ENCODE measurements around the gene PTPA. TPM values are rescaled to one million over a fixed set of nuclear protein-coding genes. Genes with fewer than 3 reads are reported as not detected.
A peak's percentile ranks its signal among the peaks of the same experiment; 100 is the strongest.

The PTPA gene
- total and polyA plus RNA-seq, 9 of the 15 experiments (the other 6 are each of a cell fraction or from before 2014, with no cell fraction given) = 1.7 to 121 (median 72.6) TPM

GRCh38 chr9:129143031-129143927, 32.1 kb downstream of the PTPA start (continued):
- 0 out of 4 replicates have a peak, but pooled peaks of 1 of the 2 experiments have one; percentile 38 for TF ChIP-seq TEAD1 (CRISPR knock-in tag; IDR thresholded peaks at IDR 0.05)

- Histone ChIP-seq H3K36me3 (ENCODE audit: control insufficient read depth, insufficient read depth, low read length) (peaks cover 58% of the 10 kb centered on the region; the same call in 2 of the 3 replicates), H3K9me1 (ENCODE audit: control insufficient read depth, insufficient read depth, low read length) (no peaks in the 10 kb centered on the region), H2AFZ (ENCODE audit: low read depth, low read length) (no peak overlapping the region), H3K79me2 (ENCODE audit: control insufficient read depth, insufficient read depth, low read length) (peaks cover 17% of the 10 kb centered on the region), H3K9me3 (replicated peaks; ENCODE audit: control insufficient read depth, insufficient read depth, low read depth, low read length) (no peaks in the 10 kb centered on the region), H3K27me3 (ENCODE audit: control insufficient read depth in 2 of 2, insufficient read depth in 2 of 2, low read length in 2 of 2) (no peaks in the 10 kb centered on the region), H3K4me3 (no peak overlapping the region), H3K4me2 (ENCODE audit: insufficient read depth, low read length) (no peak overlapping the region), H3K4me1 (replicated peaks in 1 of 2; ENCODE audit: control insufficient read depth in 2 of 2, insufficient read depth in 2 of 2, low read length in 2 of 2) (peaks cover 19 to 50% of the 10 kb centered on the region in 2 experiments), H4K20me1 (replicated peaks; ENCODE audit: control insufficient read depth, insufficient read depth, low read length) (no peaks in the 10 kb centered on the region), H3K9ac (ENCODE audit: insufficient read depth in 1 of 2, low read depth in 2 of 2, low read length in 2 of 2) (peak overlapping the region in 1 of 2 experiments; percentile 79; a peak in 2 of 4 replicates), H3K27ac (ENCODE audit: extremely low read depth, low read depth, low read length) (no peak overlapping the region)
- intact Hi-C loops (cut with micrococcal nuclease) (no loop called here), in situ Hi-C loops (cut with MboI) (no loop called here)
- DNase-seq (ENCODE audit: extremely low read depth in 1 of 4, low spot score in 3 of 4) (no peak), ATAC-seq (no peak), FAIRE-seq (no peak)
- BruUV-seq (replicated peaks) = no TSS peak
- TF ChIP-seq TCF15 (CRISPR knock-in tag; IDR thresholded peaks at IDR 0.05) = no peak
- ChIA-PET POLR2A (no interaction called here), CTCF (ENCODE audit: low intra/inter-chr PET ratio) (no interaction called here)
- WGBS (ENCODE audit: insufficient coverage, low coverage, missing lambda C conversion rate) = 100% methylated on average over 2 of the region's 2 CpGs
Observed at GRCh38 chr9:129145316-129145715, 34.1 kb downstream of the PTPA start.
